HG03064 (cell line): Measurements from ENCODE around the gene NUAK1.
"Not testable (repeated sequence)": the region's sequence is repeated elsewhere in the genome, so short reads cannot be mapped to it uniquely, and the experiment has no call there.

Experiments
- ATAC-seq: cut with Tn5 transposase; IDR thresholded peaks from one replicate; pipeline ENCODE4 v1.9.1; 2021; ENCODE audit warnings: low read depth; ENCODE audit not compliant: unreplicated experiment

The NUAK1 gene

DNA sequence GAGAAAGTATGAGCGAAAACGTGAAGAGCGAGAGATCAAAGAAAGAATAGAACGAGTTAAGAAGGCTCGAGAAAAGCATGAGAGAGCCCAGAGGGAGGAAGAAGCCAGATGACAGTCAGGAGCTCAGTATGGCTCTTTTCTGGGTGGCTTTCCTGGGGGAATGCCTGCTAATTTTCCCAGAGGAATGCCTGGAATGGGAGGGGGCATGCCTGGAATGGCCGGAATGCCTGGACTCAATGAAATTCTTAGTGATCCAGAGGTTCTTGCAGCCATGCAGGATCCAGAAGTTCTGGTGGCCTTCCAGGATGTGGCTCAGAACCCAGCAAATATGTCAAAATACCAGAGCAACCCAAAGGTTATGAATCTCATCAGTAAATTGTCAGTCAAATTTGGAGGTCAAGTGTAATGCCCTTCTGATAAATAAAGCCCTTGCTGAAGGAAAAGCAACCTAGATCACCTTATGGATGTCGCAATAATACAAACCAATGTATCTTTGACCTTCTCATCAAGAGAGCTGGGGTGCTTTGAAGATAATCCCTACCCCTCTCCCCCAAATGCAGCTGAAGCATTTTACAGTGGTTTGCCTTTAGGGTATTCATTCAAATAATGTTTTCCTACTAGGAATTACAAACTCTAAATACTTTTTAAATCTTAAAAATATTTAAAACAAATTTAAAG, 122.0 kb downstream of the NUAK1 start:
- ATAC-seq: not testable (repeated sequence)

DNA sequence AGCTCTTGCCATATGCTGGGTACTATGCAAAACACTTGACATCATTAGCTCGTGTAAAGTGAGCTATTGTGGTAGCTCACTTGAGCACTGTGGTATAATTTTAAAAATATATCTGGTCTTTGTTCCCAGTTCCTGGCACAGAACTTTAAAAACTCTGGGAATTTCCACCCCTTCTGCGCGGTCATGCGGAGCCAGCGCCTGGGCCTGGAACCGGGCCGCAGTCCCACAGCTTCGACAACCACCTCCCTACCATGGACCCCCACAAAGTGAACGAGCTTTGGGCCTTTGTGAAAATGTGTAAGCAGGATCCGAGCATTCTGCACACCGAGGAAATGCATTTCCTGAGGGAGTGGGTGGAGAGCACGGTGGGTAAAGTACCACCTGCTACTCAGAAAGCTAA, 123.1 kb downstream of the NUAK1 start:
- ATAC-seq: no peak

DNA sequence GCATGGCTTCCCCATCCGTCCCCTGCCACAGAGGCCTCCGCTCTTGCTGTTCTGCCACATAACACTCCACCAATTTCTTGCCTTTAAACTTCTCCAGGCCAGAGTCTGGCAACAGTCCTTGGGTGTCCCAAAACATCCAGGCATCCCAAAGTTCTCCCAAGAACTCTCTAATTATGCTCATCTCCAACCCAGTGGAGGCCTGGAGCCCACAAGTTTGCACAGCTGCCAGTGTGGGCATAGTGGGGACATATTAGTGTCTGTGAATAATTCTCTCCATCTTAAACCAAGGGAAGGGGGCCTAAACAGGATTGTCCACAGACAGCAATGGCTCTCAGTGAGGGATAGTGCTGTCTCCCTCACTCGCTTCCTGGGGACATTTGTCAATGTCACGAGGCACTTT, 124.8 kb downstream of the NUAK1 start:
- ATAC-seq: no peak
